NCI-H1436 (cell line): ENCODE measurements around the gene GRAMD2B.
A peak's percentile ranks its signal among the peaks of the same experiment; 100 is the strongest.
"Not testable (repeated sequence)": the region's sequence is repeated elsewhere in the genome, so short reads cannot be mapped to it uniquely, and the experiment has no call there.

Experiments used
- DNase-seq: peaks from one replicate; lab custom pipeline; 2025; lab: John Stamatoyannopoulos, UW

GRAMD2B gene

GRCh38 chr5:126422994-126423788 lies at the start of gene GRAMD2B:
Gene GRAMD2B, plus strand, starts transcription at chr5:126423409. Its CDS starts 198 bp downstream, at chr5:126423607.
- DNase-seq, result peak; percentile 59

- DNase-seq, result no peak
These were observed 49.1 kb upstream of the GRAMD2B start for GRCh38 chr5:126374109-126374416.

GRCh38 chr5:126376443-126376842 lies 46.8 kb upstream of the GRAMD2B start:
- DNase-seq, result no peak

- no peak for DNase-seq
These were observed 45.8 kb upstream of the GRAMD2B start for GRCh38 chr5:126377424-126377823.

GRCh38 chr5:126380316-126380715 lies 42.9 kb upstream of the GRAMD2B start:
- not testable (repeated sequence) for DNase-seq

- DNase-seq, result no peak
These were observed 40.0 kb upstream of the GRAMD2B start for GRCh38 chr5:126383246-126383645.

GRCh38 chr5:126383776-126384175 lies 39.4 kb upstream of the GRAMD2B start:
- DNase-seq, result no peak

GRCh38 chr5:126384985-126385384 lies 38.2 kb upstream of the GRAMD2B start:
- no peak for DNase-seq

GRCh38 chr5:126385524-126386502 lies 37.4 kb upstream of the GRAMD2B start:
- no peak for DNase-seq

GRCh38 chr5:126389179-126389578 lies 34.0 kb upstream of the GRAMD2B start:
- DNase-seq, result no peak

GRCh38 chr5:126390051-126390450 lies 33.2 kb upstream of the GRAMD2B start:
- no peak for DNase-seq

- no peak for DNase-seq
These were observed 31.8 kb upstream of the GRAMD2B start for GRCh38 chr5:126391386-126391785.

GRCh38 chr5:126394211-126394788 lies 28.9 kb upstream of the GRAMD2B start:
- no peak for DNase-seq

GRCh38 chr5:126395198-126395597 lies 28.0 kb upstream of the GRAMD2B start:
- DNase-seq, result no peak

- DNase-seq, result no peak
These were observed 27.6 kb upstream of the GRAMD2B start for GRCh38 chr5:126395605-126396004.

GRCh38 chr5:126396721-126397120 lies 26.5 kb upstream of the GRAMD2B start:
- not testable (repeated sequence) for DNase-seq

GRCh38 chr5:126398791-126399190 lies 24.4 kb upstream of the GRAMD2B start:
- DNase-seq, result no peak

- DNase-seq, result no peak
These were observed 22.5 kb upstream of the GRAMD2B start for GRCh38 chr5:126400621-126401251.

- DNase-seq, result no peak
These were observed 20.3 kb upstream of the GRAMD2B start for GRCh38 chr5:126402621-126403555.

GRCh38 chr5:126403876-126404275 lies 19.3 kb upstream of the GRAMD2B start:
- DNase-seq, result no peak

GRCh38 chr5:126410623-126411022 lies 12.6 kb upstream of the GRAMD2B start:
- DNase-seq, result no peak
